HS-5 (cell line): ENCODE data around the gene PTGR2.
A peak's percentile ranks its signal among the peaks of the same experiment; 100 is the strongest.
"Not testable (repeated sequence)": the region's sequence is repeated elsewhere in the genome, so short reads cannot be mapped to it uniquely, and the experiment has no call there.

Experiments used
- DNase-seq: peaks from one replicate; pipeline ENCODE4 v3.0.0-alpha.2; 2012; ENCODE audit warnings: low read depth

Gene PTGR2

GRCh38 chr14:73851567-73852382 is at the start of gene PTGR2:
PTGR2 (plus strand) TSS chr14:73851831; CDS start chr14:73858863, 7,032 bp downstream.
- DNase-seq: peak; percentile 78

GRCh38 chr14:73802431-73803188 is 49.0 kb upstream of the PTGR2 start:
- no peak for DNase-seq

GRCh38 chr14:73804636-73805035 is 47.0 kb upstream of the PTGR2 start:
- DNase-seq: no peak

- DNase-seq: no peak
Measured at GRCh38 chr14:73807457-73807856, 44.2 kb upstream of the PTGR2 start.

- no peak for DNase-seq
Measured at GRCh38 chr14:73809391-73809790, 42.2 kb upstream of the PTGR2 start.

GRCh38 chr14:73810478-73811163 is 41.0 kb upstream of the PTGR2 start:
- DNase-seq: no peak

GRCh38 chr14:73811164-73811503 is 40.5 kb upstream of the PTGR2 start:
- no peak for DNase-seq

GRCh38 chr14:73814153-73814552 is 37.5 kb upstream of the PTGR2 start:
- DNase-seq: no peak

- no peak for DNase-seq
Measured at GRCh38 chr14:73815849-73816248, 35.8 kb upstream of the PTGR2 start.

- no peak for DNase-seq
Measured at GRCh38 chr14:73816393-73816816, 35.2 kb upstream of the PTGR2 start.

GRCh38 chr14:73817020-73817655 is 34.5 kb upstream of the PTGR2 start:
- no peak for DNase-seq

- DNase-seq: no peak
Measured at GRCh38 chr14:73818821-73819220, 32.8 kb upstream of the PTGR2 start.

- DNase-seq: no peak
Measured at GRCh38 chr14:73820631-73821030, 31.0 kb upstream of the PTGR2 start.

GRCh38 chr14:73823339-73823885 is 28.2 kb upstream of the PTGR2 start:
- no peak for DNase-seq

- no peak for DNase-seq
Measured at GRCh38 chr14:73824127-73824526, 27.5 kb upstream of the PTGR2 start.

- DNase-seq: no peak
Measured at GRCh38 chr14:73824536-73824935, 27.1 kb upstream of the PTGR2 start.

GRCh38 chr14:73825551-73826188 is 26.0 kb upstream of the PTGR2 start:
- DNase-seq: peak; percentile 50

- not testable (repeated sequence) for DNase-seq
Measured at GRCh38 chr14:73827190-73827589, 24.4 kb upstream of the PTGR2 start.

GRCh38 chr14:73829071-73829470 is 22.6 kb upstream of the PTGR2 start:
- no peak for DNase-seq

- no peak for DNase-seq
Measured at GRCh38 chr14:73829526-73830431, 21.9 kb upstream of the PTGR2 start.
